Kidney epithelial cell (primary cell): ENCODE measurements around the gene CCDC73. TPM values are rescaled to one million over a fixed set of nuclear protein-coding genes. Genes with fewer than 3 reads are reported as not detected.
"Not testable (repeated sequence)": the region's sequence is repeated elsewhere in the genome, so short reads cannot be mapped to it uniquely, and the experiment has no call there.

Source experiments
- DNase-seq: peaks from one replicate; pipeline ENCODE4 v3.0.0-alpha.2; 2010; ENCODE audit warnings: low read depth
- H3K27me3 ChIP-seq: 2 replicates; pipeline ENCODE4 v1.6.0; 2011; ENCODE audit warnings: low read length; ENCODE audit not compliant: control insufficient read depth, insufficient read depth
- H3K36me3 ChIP-seq: 2 replicates; pipeline ENCODE4 v1.5.1; 2011; ENCODE audit warnings: low read length; ENCODE audit not compliant: control insufficient read depth, insufficient read depth
- H3K4me3 ChIP-seq: 2 replicates; pipeline ENCODE4 v1.5.1; 2011; ENCODE audit warnings: low read depth, mild to moderate bottlenecking, control low read depth, low read length
- CTCF ChIP-seq: IDR thresholded peaks from 2 replicates; pipeline ENCODE4 v1.5.1; 2011; ENCODE audit warnings: mild to moderate bottlenecking, moderate library complexity, low read length, control low read depth, inconsistent platforms; ENCODE audit not compliant: insufficient read depth, poor library complexity, severe bottlenecking
- total RNA-seq: library from RNA; depleted of rRNA; stranded (reverse); fragments of >200 nt; gene quantifications from 2 replicates; pipeline ENCODE4 v1.2.3, GENCODE V29; 2015

The CCDC73 gene
- total RNA-seq, 1 donor from 2014 or later, result not detected

DNA sequence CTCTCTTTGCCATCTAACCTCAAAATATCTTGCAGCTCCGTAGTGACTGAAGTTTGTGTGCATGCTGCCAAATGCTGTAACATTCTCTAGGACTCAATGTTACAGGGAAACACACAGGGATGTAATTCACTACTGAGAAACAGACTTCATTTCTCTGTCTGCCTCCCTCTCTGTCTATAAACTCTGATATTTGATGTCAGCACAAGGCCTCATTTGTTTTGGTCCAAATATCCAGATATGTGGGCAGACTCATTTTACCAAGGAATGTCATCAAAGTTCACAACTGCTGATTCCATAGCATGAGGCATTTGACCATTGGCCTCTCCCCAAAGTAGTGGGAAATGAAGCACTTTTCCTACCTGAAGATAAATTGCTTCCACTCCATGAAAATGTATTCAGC lies 32.8 kb upstream of the CCDC73 start:
- Histone ChIP-seq H3K27me3 (no peaks in the 10 kb centered on the region), H3K36me3 (no peaks in the 10 kb centered on the region), H3K4me3 (no peak overlapping the region)
- TF ChIP-seq CTCF, result no peak
- DNase-seq, result no peak

DNA sequence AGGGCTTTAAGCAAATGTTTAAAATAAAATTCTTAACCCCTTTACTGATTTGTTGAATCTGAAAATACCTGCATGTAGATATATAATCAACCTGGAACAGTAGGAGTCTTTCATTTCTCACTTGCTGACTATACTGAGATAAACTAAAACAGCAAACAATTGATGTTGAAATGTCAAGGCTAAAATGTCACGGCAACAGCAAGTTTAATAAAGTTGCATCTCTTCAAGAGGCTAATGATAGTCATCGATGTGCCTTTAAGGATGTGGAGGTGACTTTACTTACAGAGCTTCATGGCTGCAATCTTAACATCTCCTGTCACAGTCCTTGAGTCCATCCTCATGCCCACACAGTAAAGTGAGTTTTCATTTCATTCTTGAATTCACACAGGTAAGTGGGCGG lies 31.7 kb upstream of the CCDC73 start:
- Histone ChIP-seq H3K27me3 (no peaks in the 10 kb centered on the region), H3K4me3 (no peak overlapping the region), H3K36me3 (no peaks in the 10 kb centered on the region)
- no peak for DNase-seq
- TF ChIP-seq CTCF, result no peak

DNA sequence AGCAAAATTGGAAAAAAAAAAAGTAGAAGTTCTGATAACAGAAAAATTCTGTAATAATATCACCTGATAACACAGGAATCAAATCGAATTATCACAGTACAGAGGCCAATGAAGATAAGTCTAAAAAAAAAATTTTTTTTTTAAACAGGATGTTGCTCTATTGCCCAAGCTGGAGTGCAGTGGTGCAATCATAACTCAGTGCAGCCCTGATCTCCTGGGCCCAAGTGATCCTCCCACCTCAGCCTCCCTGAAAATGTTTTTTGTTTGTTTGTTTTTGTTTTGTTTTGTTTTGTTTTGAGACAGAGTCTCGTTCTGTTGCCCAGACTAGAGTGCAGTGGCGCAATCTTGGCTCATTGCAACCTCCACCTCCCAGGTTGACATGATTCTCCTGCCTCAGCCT lies 29.2 kb upstream of the CCDC73 start:
- H3K27me3 ChIP-seq, H3K36me3 ChIP-seq, H3K4me3 ChIP-seq, DNase-seq: not testable (repeated sequence)

DNA sequence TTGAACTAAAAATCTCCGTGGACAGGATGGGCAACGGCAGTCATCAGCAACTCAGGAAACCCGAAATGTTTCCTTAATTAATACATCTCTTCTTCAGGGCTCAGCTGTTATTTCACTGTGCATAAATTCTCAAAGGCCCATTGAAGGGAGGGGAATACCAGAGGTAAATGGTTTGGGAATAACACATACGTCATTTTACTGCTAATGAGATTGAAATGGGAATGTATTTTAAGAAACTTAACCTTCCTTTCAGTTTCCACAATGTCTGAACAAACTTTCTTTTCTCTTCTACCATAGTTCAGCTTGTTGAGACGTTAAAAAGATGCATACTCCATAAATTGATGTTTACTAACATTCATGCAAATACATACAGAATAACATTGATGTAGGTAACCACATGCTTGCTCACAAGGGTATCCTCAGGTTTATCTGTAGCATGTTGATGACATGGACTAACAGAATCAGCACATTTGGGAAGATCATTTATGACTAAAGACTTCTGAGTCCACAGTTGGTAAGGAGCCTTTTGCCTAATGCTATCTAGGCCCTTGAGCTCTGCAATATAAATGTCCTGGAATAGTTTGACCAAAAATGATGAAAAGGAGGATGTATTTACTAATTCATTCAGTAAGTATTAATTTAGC lies 27.6 kb upstream of the CCDC73 start:
- no peak for TF ChIP-seq CTCF
- no peaks in the 10 kb centered on the region for H3K36me3 ChIP-seq
- no peak for DNase-seq
- H3K27me3 ChIP-seq, result no peaks in the 10 kb centered on the region
- no peak overlapping the region for H3K4me3 ChIP-seq

DNA sequence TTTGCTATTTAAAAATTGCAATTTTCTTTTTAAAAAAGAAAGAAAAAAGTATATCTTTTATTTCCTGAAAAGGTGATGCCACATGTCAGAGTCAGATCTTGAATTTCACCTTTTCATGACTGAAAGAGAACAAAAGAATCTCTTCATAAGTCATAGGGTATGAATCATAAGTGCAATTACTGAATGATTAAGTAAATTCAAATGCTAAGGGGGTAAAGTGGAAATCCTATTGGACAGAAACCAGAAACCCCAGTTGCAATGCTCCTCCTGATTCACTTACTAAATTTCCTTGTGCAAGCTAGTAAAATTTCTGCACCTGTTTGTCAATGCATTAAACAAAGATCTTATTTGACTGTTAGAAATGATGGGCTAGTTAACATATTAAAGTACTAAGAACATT lies 27.1 kb upstream of the CCDC73 start:
- DNase-seq, result no peak
- Histone ChIP-seq H3K36me3 (no peaks in the 10 kb centered on the region), H3K4me3 (no peak overlapping the region), H3K27me3 (no peaks in the 10 kb centered on the region)
- TF ChIP-seq CTCF, result no peak

DNA sequence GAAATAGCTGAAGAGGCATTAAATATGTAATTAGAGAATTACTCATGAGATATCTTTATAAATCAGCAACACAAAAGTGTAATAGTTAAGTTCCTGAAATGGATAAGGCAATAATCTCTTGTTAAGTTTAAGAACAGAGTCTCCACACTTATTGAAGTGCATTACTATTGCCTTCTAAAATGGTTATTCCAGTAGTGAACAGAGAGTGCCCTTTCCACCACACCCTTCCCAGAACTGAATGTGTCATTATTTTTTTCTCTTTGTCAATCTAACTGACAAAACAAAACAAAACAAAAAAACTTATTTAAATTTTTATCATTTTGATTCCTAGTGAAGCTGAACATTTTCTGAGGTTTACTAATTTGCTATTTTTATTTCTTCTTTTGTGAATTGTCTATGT lies 26.0 kb upstream of the CCDC73 start:
- DNase-seq, result no peak
- Histone ChIP-seq H3K27me3 (no peaks in the 10 kb centered on the region), H3K4me3 (no peak overlapping the region), H3K36me3 (no peaks in the 10 kb centered on the region)
- no peak for TF ChIP-seq CTCF
